Endothelial cell of hepatic sinusoid (primary cell): ENCODE results near the gene PRXL2A.
"Not testable (repeated sequence)": the region's sequence is repeated elsewhere in the genome, so short reads cannot be mapped to it uniquely, and the experiment has no call there.

Experiments
- in situ Hi-C: cut with HindIII; loops from 2 replicates; pipeline ENCODE4 v1.10.0; 2017; ENCODE audit warnings: low sequenced_read_pairs

Gene PRXL2A, protein sequence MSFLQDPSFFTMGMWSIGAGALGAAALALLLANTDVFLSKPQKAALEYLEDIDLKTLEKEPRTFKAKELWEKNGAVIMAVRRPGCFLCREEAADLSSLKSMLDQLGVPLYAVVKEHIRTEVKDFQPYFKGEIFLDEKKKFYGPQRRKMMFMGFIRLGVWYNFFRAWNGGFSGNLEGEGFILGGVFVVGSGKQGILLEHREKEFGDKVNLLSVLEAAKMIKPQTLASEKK

GRCh38 chr10:80408242-80409101 is at the start of gene PRXL2A:
PRXL2A (plus strand) TSS chr10:80408551; CDS start chr10:80420468, 11,917 bp downstream.
- in situ Hi-C loops = no loop called here

DNA sequence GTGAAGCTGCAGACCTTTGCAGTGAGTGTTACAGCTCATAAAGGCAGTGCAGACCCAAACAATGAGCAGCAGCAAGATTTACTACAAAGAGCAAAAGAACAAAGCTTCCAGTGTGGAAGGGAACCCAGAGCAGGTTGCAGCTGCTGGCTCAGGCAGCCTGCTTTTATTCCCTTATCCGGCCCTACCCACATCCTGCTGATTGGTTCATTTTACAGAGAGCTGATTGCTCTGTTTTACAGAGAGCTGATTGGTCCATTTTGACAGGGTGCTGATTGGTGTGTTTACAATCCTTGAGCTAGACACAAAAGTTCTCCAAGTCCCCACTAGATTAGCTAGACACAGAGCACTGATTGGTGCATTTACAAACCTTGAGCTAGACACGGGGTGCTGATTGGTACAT is 49.4 kb upstream of the PRXL2A start:
- in situ Hi-C loops = not testable (repeated sequence)

DNA sequence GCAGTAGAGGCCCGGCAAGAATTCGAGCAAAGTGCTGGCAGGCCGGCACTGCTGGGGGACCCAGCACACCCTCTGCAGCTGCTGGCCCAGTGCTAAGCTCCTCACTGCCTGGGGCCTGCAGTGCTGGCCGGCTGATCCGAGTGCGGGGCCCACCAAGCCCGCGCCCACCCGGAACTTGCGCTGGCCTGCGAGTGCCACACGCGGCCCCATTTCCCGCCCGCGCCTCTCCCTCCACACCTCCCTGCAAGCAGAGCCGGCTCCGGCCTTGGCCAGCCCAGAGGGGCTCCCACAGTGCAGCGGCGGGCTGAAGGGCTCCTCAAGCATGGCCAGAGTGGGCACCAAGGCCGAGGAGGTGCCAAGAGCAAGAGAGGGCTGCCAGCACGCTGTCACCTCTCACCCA is 48.7 kb upstream of the PRXL2A start:
- in situ Hi-C loops = no loop called here

- in situ Hi-C loops = no loop called here
These were observed 42.8 kb upstream of the PRXL2A start for GRCh38 chr10:80365510-80365909.

GRCh38 chr10:80371467-80371866 is 36.9 kb upstream of the PRXL2A start:
- in situ Hi-C loops = no loop called here

- in situ Hi-C loops = no loop called here
These were observed 35.7 kb upstream of the PRXL2A start for GRCh38 chr10:80372675-80373074.

DNA sequence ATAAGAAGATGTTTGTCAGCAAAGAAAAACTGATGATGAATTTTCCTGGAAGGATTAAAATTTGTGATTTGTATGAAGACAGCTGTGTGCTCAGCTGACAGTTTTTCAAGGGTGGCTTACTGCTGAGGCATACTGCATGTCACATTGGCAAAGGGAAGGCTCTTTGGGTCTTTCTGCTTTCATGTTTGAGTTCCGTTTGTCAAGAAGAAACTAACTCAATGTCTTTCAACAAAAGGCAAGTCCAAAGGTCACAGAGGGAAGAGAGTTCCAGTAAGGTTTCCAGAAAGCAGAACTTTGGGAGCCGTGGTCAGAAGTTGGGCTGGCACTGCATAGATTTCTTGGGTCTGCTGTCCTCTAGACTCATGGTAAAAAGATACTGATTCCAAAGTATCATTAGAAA is 34.8 kb upstream of the PRXL2A start:
- in situ Hi-C loops = no loop called here

DNA sequence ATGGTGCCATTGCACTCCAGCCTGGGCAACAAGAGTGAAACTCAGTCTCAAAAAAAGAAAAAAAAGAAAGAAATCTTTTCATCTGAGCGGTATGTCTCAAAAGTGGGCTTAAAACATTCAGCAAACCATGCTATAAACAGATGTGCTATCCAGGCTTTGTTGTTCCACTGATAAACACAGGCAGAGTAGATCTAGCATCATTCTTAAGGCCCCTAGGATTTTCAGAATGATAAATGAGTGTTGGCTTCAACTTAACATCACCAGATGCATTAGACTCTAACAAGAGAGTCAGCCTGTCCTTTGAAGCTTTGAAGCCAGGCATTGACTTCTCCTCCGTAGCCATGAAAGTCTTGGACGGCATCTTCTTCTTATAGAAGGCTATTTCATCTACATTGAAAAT is 28.6 kb upstream of the PRXL2A start:
- in situ Hi-C loops = no loop called here

GRCh38 chr10:80380185-80380584 is 28.2 kb upstream of the PRXL2A start:
- in situ Hi-C loops = no loop called here

DNA sequence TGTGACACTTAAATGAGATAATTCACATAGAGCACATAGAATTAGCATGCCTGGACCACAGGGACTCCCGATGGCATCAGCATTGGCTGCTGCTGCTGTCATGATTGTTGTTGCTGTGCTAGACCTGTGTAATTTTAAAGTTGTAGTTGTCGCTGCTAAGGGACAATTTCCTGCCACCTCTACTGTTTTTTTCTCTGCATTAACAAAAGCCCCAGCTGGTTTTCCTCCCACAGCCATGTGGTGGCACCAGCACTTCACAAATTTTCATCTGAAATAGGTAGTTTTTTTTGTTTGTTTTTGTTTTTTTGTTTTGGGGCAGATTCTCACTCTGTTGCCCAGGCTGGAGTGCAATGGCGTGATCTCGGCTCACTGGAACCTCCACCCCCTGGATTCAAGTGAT is 25.4 kb upstream of the PRXL2A start:
- in situ Hi-C loops = no loop called here

DNA sequence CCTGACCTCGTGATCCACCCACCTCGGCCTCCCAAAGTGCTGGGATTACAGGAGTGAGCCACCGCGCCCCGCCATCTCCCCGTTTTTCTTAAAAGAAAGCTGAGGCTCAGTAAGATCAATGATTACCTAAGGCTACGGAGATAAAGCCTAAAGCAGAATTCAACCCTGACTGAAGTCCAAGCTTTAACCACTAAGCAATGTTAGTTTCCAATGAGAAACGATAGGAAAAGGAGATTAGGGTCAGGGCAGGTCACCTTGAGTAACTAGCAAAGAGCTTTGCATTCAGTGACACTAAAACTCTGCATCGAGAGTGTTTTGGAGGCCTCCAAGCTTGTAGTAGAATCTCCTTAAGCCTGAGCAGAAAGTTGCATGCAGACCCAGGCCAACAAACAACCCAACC is 17.6 kb upstream of the PRXL2A start:
- in situ Hi-C loops = no loop called here

DNA sequence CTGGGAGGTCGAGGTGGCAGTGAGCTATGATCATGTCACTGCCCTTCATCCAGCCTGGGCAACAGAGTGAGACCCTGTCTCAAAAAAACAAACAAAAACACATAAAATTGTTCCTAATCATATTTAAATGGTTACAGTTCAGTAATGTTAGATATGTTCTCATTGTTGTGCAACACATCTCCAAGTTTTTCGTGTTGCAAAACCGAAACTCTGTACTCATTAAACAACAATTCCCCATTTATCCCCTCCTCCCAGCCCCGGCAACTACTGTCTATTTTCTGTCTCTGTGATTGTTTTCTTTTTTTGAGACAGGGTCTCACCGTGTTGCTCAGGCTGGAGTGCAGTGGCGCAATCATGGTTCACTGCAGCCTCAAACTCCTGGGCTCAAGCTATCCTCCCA is 16.1 kb upstream of the PRXL2A start:
- in situ Hi-C loops = no loop called here

DNA sequence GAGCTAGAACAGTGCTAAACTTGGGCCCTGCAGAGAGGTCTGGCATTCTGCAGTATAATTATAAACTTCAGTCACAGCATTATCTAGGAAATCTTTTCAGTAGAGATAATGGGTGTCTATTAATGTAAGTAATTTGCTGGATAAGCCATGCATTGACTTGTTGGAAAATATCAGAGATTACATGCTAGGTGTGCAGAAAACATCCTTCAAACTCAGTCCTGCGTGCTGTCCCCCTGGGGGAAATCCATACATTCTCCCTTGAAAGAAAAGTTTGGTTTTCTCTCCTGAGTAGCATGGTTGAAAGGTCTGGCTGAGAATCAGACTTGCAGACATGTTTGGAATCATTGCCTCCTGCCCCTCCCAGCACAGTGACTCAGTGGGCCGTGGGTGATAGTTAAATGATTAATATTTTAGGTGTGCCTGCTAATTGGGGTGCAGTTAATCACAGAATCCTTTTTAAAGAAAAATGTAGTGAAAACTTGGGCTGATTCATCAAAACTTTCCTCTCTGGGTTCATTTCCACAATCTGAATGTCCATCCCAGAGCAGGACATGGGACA is 13.9 kb upstream of the PRXL2A start:
- in situ Hi-C loops = no loop called here

- in situ Hi-C loops = no loop called here
These were observed 11.3 kb upstream of the PRXL2A start for GRCh38 chr10:80397014-80397413.

GRCh38 chr10:80400136-80400804 is 8.1 kb upstream of the PRXL2A start:
- in situ Hi-C loops = no loop called here

GRCh38 chr10:80405035-80405434 is 3.3 kb upstream of the PRXL2A start:
- in situ Hi-C loops = no loop called here

- in situ Hi-C loops = no loop called here
These were observed 2.7 kb upstream of the PRXL2A start for GRCh38 chr10:80405626-80406025.

DNA sequence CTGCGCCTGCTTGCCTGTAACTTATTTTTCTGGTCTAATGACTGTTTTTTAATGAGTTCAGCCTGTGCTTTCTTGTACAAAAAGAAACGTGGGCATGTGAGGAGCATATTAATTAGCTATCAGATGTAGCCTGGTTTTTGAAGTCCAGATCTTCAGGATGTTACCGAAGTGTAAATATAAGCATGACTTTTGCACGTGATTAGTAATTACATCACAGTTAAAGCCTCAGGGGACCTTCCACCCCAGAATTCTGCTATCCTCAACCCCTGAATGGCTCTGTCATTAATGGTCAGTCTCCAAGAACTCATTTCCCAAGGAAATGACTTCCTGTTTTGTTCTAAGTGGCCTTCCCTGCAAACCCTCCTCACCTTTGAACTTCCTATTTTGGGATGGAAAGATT is 2.1 kb upstream of the PRXL2A start:
- in situ Hi-C loops = no loop called here

- in situ Hi-C loops = no loop called here
These were observed 524 bp upstream of the PRXL2A start for GRCh38 chr10:80407812-80408241.

- in situ Hi-C loops = no loop called here
These were observed 770 bp downstream of the PRXL2A start for GRCh38 chr10:80409121-80409520.

DNA sequence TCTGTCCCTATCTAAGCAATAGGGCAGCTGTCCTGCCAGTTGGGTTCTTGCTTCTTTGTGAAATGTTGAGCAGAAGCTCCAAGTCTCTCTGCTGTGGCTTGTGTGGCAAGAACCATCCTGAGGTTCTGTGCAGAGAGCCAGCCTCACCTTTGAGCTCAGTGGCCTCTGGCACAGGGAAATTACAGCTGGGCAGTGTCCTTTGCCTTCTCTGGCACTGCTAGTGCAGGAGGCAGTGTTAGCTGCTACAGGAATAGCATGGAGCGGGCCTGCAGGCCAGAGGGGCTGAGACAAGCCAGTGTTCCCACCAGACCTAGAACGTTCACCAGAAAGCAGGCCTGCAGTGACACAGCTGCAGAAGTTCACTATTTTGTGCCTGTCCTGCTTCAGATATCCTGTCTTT is 1.8 kb downstream of the PRXL2A start:
- in situ Hi-C loops = no loop called here
